Thyroid gland (tissue), 4 donors: Measurements from ENCODE around the gene RGSL1. TPM values are rescaled to one million over a fixed set of nuclear protein-coding genes. Genes with fewer than 3 reads are reported as not detected.

Source experiments
- DNase-seq, 2 donors: peaks; one replicate each; pipeline ENCODE4 v3.0.0-alpha.2; 2019
- H3K27ac ChIP-seq, 3 donors: fragments of 200-600 bp; sonication (generic); 1 replicate in 2 of 3; 2 replicates in 1 of 3; pipeline ENCODE4 v1.5.1; 2016 to 2019; ENCODE audit warnings: mild to moderate bottlenecking in 1 of 3, moderate library complexity in 1 of 3
- H3K27me3 ChIP-seq: fragments of 200-600 bp; sonication (generic); one replicate; pipeline ENCODE4 v1.5.1; 2019
- H3K36me3 ChIP-seq, 2 donors: fragments of 200-600 bp; sonication (generic); one replicate each; pipeline ENCODE4 v1.5.1; 2016 to 2019
- H3K4me1 ChIP-seq, 2 donors: fragments of 200-600 bp; sonication (generic); one replicate each; pipeline ENCODE4 v1.5.1; 2017 to 2019
- H3K4me3 ChIP-seq, 3 donors: fragments of 200-600 bp; sonication (generic); replicated peaks in 1 of 3; 1 replicate in 2 of 3; 2 replicates in 1 of 3; pipeline ENCODE4 v1.5.1; 2016; ENCODE audit warnings: mild to moderate bottlenecking in 1 of 3
- H3K9me3 ChIP-seq: fragments of 200-600 bp; sonication (generic); one replicate; pipeline ENCODE4 v1.5.1; 2017
- POLR2A ChIP-seq, 2 donors: fragments of 450-650 bp; IDR thresholded peaks; one replicate each; pipeline ENCODE4 v1.6.1; 2017; ENCODE audit warnings: antibody characterized with exemption in 2 of 2, mild to moderate bottlenecking in 2 of 2, moderate library complexity in 1 of 2
- WGBS, 2 donors: methylation state at CpG; one replicate each; pipeline ENCODE4 v1.1.5; 2017; 5-methylcytosine and 5-hydroxymethylcytosine counted together
- intact Hi-C: fragments of 100-400 bp; cut with DNase I; formaldehyde crosslinking; loops from one replicate; pipeline ENCODE4 v1.15.1; 2023
- total RNA-seq, 4 donors: library from RNA; depleted of rRNA; stranded (reverse); fragments of >200 nt; gene quantifications; one replicate each; pipeline ENCODE4 v1.2.3, GENCODE V29; 2016
- TF ChIP-seq, protein P1 (sequence below), 6 experiments: fragments of 200-600 bp in 3 of 6; fragments of 450-650 bp in 3 of 6; sonication (generic) in 3 of 6; IDR thresholded peaks; one replicate each; pipeline ENCODE4 v1.5.1; 2016 to 2019; ENCODE audit warnings: antibody characterized with exemption in 6 of 6, mild to moderate bottlenecking in 2 of 6, inconsistent platforms in 1 of 6, moderate library complexity in 1 of 6

Gene RGSL1
- total RNA-seq, 4 donors from 2014 or later: 0.27 TPM; not detected in 3

DNA sequence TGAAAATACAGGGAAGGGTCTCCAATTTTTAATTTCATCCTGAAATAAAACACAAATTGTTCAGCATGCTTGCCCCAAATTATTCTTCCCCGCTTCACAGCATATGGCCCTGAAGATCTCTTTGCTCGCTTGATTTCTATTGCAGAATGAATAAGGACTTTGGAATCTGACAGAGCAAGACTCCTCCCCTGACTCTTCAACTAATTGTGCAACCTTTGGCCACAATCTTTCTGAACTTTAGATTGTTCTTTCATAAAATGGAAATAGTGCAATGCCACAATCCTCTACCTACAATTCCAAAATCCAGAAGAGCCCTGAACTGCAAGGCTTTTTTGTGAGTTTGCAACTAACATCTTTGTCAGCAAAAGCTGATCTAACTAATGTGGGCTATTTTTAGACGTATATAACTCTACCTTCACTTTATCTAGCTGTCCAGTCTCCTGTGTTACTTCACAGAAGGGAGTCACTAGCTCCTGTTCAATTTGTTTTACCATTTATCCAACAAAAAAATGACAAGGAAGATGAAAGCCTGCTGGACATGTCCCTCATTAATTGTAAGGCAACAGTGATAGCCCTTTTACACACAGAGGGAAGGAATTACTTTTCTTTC lies 125.7 kb downstream of the RGSL1 start:
- H3K36me3 ChIP-seq: peaks cover 11 to 32% of the 10 kb centered on the region in 2 donors
- no peaks in the 10 kb centered on the region for H3K9me3 ChIP-seq
- H3K27ac ChIP-seq: peak overlapping the region in 1 of 3 donors; percentile 5
- intact Hi-C loops: no loop called here
- DNase-seq: no peak
- TF ChIP-seq POLR2A (IDR thresholded peaks at IDR 0.05): no peak
- TF ChIP-seq, protein P1, sequence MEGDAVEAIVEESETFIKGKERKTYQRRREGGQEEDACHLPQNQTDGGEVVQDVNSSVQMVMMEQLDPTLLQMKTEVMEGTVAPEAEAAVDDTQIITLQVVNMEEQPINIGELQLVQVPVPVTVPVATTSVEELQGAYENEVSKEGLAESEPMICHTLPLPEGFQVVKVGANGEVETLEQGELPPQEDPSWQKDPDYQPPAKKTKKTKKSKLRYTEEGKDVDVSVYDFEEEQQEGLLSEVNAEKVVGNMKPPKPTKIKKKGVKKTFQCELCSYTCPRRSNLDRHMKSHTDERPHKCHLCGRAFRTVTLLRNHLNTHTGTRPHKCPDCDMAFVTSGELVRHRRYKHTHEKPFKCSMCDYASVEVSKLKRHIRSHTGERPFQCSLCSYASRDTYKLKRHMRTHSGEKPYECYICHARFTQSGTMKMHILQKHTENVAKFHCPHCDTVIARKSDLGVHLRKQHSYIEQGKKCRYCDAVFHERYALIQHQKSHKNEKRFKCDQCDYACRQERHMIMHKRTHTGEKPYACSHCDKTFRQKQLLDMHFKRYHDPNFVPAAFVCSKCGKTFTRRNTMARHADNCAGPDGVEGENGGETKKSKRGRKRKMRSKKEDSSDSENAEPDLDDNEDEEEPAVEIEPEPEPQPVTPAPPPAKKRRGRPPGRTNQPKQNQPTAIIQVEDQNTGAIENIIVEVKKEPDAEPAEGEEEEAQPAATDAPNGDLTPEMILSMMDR (IDR thresholded peaks at IDR 0.05): no peak
- no peak overlapping the region for H3K4me3 ChIP-seq
- 69 to 72% methylated on average over 3 of the region's 3 CpGs for WGBS, 2 donors
- H3K27me3 ChIP-seq: no peaks in the 10 kb centered on the region
- H3K4me1 ChIP-seq: no peaks in the 10 kb centered on the region

DNA sequence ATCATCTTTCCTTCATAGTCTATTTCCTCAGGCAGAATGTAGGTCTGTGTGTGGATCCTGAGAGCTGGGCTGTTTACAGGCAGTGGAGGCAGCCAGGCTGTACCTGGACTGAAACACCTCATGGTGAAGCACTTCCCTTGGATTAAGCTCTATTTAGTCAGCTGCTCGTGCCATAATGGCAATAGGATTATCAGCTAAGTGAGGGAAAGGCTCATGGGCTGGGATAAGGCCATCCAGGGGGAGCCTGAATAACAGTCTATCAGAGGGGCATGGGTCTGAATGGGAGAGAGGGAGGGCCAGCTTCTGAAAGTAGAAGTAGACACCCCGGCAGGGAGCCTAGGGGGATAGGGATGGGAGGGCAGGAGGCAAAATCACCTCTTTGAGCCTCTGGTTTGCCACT lies 130.8 kb downstream of the RGSL1 start:
- H3K27ac ChIP-seq: no peak overlapping the region
- no peak for TF ChIP-seq POLR2A (IDR thresholded peaks at IDR 0.05)
- TF ChIP-seq, protein P1 (IDR thresholded peaks at IDR 0.05): no peak
- no peaks in the 10 kb centered on the region for H3K9me3 ChIP-seq
- no peak overlapping the region for H3K4me3 ChIP-seq
- intact Hi-C loops: no loop called here
- H3K4me1 ChIP-seq: peaks cover 0 to 9% of the 10 kb centered on the region in 2 donors
- H3K36me3 ChIP-seq: peaks cover 12 to 16% of the 10 kb centered on the region in 2 donors
- WGBS, 2 donors: 91 to 92% methylated on average over 2 of the region's 2 CpGs
- DNase-seq: no peak
- no peaks in the 10 kb centered on the region for H3K27me3 ChIP-seq

DNA sequence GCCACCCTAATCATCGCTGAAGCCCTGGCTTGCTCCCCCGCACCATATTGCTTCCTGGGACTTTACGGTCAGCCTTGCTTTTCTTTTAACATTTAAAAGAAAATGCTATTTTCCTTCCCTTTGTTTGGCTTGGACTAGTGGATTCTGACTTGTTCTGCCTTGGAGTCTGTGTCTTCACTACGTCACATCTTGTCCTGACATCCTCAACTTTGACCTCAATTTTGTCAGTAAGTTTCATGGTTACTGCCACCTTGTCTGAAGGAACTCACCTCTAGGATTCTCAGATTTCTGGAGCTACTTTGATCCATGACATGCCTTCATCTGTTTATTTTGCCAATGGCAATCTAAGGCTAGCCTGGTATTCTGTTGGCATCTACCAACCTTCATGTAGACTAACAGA lies 134.8 kb downstream of the RGSL1 start:
- intact Hi-C loops: no loop called here
- peaks cover 8% of the 10 kb centered on the region in 2 donors for H3K36me3 ChIP-seq
- H3K4me1 ChIP-seq: peaks cover 0 to 22% of the 10 kb centered on the region in 2 donors
- H3K27me3 ChIP-seq: no peaks in the 10 kb centered on the region
- H3K4me3 ChIP-seq: no peak overlapping the region
- DNase-seq: no peak
- no peaks in the 10 kb centered on the region for H3K9me3 ChIP-seq
- WGBS, 2 donors: 96 to 97% methylated on average over 4 of the region's 4 CpGs
- no peak overlapping the region for H3K27ac ChIP-seq
- TF ChIP-seq, protein P1 (IDR thresholded peaks at IDR 0.05): no peak
- TF ChIP-seq POLR2A (IDR thresholded peaks at IDR 0.05): no peak

DNA sequence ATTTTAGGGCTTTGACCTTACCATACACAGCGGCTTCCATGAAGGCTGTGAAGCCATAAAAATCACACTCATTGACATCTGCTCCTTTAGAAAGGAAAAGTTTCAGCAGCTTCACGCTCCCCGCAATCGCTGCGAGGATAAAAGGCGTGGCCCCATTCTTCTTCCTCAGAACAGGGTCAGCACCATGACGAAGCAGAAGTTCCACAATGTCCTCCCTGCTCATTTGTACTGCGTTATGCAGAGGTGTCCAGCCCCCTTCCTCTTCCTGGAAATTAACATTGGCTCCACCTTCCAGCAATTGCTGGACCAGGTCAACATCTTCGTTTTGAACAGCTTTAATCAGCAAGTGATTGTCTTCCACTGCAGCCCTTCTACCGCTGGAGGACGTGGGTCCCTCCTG lies 136.4 kb downstream of the RGSL1 start:
- TF ChIP-seq, protein P1 (IDR thresholded peaks at IDR 0.05): no peak
- no peak for TF ChIP-seq POLR2A (IDR thresholded peaks at IDR 0.05)
- Histone ChIP-seq H3K36me3 (peaks cover 2 to 8% of the 10 kb centered on the region in 2 donors), H3K27me3 (no peaks in the 10 kb centered on the region), H3K4me1 (peaks cover 0 to 23% of the 10 kb centered on the region in 2 donors), H3K9me3 (no peaks in the 10 kb centered on the region), H3K27ac (no peak overlapping the region), H3K4me3 (no peak overlapping the region)
- 95 to 97% methylated on average over 11 of the region's 11 CpGs for WGBS, 2 donors
- DNase-seq: no peak
- intact Hi-C loops: no loop called here

DNA sequence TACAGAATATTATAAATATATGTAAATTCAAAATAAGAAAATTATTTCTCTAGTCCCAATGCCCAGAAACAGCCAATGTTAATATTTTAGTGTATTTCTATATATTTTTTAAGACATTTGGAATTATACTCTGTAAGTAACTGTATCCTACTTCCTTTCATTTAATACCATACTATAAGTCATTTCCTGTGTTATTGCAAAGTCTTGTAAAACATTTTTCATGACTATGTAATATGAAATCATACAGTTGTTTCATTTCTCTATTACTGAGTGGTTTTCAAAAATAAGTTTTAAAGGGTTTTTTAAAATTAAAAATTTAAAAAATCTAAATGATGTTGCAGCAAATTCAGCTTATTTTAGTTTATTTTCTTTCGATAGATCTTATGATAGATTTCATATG lies 137.1 kb downstream of the RGSL1 start:
- intact Hi-C loops: no loop called here
- DNase-seq: no peak
- 1% methylated on average over 1 of the region's 1 CpG for WGBS, 2 donors

More for the DNA sequence above, 137.1 kb downstream of the RGSL1 start:
- Histone ChIP-seq H3K9me3 (no peaks in the 10 kb centered on the region), H3K27ac (no peak overlapping the region), H3K4me1 (peaks cover 0 to 23% of the 10 kb centered on the region in 2 donors), H3K27me3 (no peaks in the 10 kb centered on the region), H3K4me3 (no peak overlapping the region), H3K36me3 (peaks cover 0 to under 1% of the 10 kb centered on the region in 2 donors)
- no peak for TF ChIP-seq POLR2A (IDR thresholded peaks at IDR 0.05)
- TF ChIP-seq, protein P1 (IDR thresholded peaks at IDR 0.05): no peak
